ENCODE results near the gene STUB1.

Gene STUB1

GRCh38 chr16:698911-699671 is 18.9 kb downstream of the STUB1 start:
- DNase-seq, result no peak

GRCh38 chr16:700684-701584 is 20.7 kb downstream of the STUB1 start:
- peak; percentile 44 for DNase-seq

- no peak for DNase-seq
These were observed 22.1 kb downstream of the STUB1 start for GRCh38 chr16:702341-702740.

GRCh38 chr16:703406-703805 is 23.2 kb downstream of the STUB1 start:
- DNase-seq, result no peak

GRCh38 chr16:704047-704446 is 23.8 kb downstream of the STUB1 start:
- no peak for DNase-seq

- DNase-seq, result no peak
These were observed 24.6 kb downstream of the STUB1 start for GRCh38 chr16:704552-705380.

- no peak for DNase-seq
These were observed 25.4 kb downstream of the STUB1 start, which contains the start of gene FBXL16 for GRCh38 chr16:705431-706188. Gene FBXL16 (minus strand): TSS chr16:705801. CDS start chr16:697405, 8,396 bp downstream.

- no peak for DNase-seq
These were observed 26.2 kb downstream of the STUB1 start for GRCh38 chr16:706189-707061.

- DNase-seq, result no peak
These were observed 26.9 kb downstream of the STUB1 start for GRCh38 chr16:707062-707538.

GRCh38 chr16:708019-708418 is 27.8 kb downstream of the STUB1 start:
- DNase-seq, result no peak

GRCh38 chr16:708959-709358 is 28.7 kb downstream of the STUB1 start:
- no peak for DNase-seq

- DNase-seq, result no peak
These were observed 29.6 kb downstream of the STUB1 start for GRCh38 chr16:709566-710499.

GRCh38 chr16:710500-711075 is 30.4 kb downstream of the STUB1 start:
- no peak for DNase-seq

- no peak for DNase-seq
These were observed 30.9 kb downstream of the STUB1 start for GRCh38 chr16:711084-711483.

- peak; percentile 83 for DNase-seq
These were observed 31.5 kb downstream of the STUB1 start for GRCh38 chr16:711548-712320.

GRCh38 chr16:712740-713250 is 32.6 kb downstream of the STUB1 start:
- peak; percentile 59 for DNase-seq

- no peak for DNase-seq
These were observed 33.9 kb downstream of the STUB1 start for GRCh38 chr16:714079-714478.
